Stimulated activated CD4-positive, alpha-beta T cell treated with anti-CD3 and anti-CD28 coated beads, Interleukin-4, amount 100 ng/mL, for 1 hour (primary cell): ENCODE measurements around the gene CHST9.
"Not testable (repeated sequence)": the region's sequence is repeated elsewhere in the genome, so short reads cannot be mapped to it uniquely, and the experiment has no call there.

Source experiments
- DNase-seq: peaks from one replicate; pipeline ENCODE4 v3.0.0-alpha.2; 2020

CHST9 gene

GRCh38 chr18:26993568-26993967 is 191.5 kb downstream of the CHST9 start:
- no peak for DNase-seq

DNA sequence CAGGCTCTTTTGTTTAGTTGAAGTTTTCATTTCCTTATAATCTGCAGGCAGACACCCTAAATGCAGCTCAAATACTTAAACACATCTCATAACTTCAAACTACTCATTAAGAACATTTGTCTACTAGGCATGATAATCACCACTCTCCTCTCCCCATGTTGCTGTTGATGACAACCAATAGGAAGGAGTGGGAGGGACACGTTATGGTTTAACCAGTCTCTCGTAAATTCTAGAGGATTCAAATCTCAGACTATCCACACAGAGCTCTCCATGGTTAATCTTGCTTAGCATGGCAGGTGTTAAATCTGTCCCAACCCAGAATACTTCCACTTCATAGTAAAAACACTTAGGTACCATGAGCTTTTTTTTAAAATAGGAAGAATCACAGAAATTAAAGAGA is 192.2 kb downstream of the CHST9 start:
- DNase-seq, result no peak

DNA sequence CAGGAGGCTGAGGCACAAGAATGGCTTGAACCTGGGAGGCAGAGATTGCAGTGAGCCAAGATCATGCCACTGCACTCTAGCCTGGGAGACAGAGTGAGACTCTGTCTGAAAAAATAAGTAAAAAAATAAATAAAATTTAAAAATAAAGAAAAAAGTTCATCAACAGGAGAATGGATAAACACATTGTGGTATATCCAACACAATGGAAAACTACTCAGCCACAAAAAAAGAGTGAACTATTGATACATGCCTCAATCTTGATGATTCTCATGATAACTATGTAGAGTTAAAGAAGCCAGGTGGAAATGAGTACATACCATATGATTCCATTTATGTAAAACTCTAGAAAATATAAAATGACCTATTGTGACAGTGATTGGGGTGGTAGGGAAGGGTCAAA is 195.3 kb downstream of the CHST9 start:
- no peak for DNase-seq

DNA sequence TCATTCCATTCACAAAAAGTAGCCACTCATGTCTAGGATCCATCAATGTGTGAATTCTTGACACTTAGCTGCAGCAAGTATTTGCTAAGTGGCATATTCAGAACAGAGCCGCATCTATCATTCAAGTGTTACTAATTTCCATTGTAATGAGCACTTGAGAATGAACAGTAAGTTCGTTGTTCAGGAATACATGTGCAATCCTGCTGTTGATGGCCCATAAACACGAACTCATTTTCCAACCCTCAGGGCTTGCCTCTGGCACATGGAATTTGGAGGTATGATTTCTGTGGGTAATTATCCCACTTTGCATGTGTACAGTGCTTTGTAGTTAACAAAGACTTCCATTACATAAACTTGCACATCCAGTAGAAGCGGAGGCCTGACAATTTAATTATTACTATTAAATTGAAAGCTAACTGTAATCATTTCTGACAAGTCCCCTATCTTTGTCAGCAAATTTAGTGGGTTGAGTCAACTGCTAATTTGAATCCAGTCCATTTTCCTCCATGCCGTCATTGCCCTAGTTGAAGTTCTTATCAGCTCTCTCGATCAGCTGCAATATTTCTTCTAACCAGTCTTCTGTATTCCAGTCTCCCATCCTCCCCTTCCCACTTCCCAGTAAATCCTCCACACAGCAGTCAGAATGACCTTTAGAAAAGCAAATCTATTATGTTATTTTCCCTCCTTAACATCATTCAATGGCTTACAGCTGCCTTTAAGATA is 203.6 kb downstream of the CHST9 start:
- DNase-seq, result no peak

DNA sequence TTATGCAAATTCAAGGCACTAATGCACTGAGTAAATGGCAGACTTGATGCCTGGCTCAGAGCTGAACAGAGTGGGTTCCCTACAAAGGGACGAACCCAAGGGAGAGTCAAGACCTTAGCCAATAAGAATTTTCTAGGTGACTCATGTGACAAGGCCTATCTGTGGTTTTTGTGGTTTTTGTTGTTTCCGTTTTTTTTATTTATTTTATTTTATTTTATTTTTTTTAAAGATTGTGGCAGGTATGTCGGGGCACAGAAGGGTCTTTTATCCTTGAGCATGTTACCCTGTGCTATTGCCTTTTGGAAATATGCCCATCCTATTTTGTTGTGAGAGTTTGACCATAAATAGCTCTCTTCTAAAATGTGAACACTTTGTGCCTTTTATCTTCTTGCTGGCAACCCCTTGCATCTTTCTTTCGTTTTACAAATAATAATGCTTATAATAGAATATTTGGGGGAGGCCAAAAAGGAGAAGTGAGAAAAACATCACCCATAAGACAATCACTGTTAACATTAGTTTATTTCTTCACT is 206.2 kb downstream of the CHST9 start:
- no peak for DNase-seq

DNA sequence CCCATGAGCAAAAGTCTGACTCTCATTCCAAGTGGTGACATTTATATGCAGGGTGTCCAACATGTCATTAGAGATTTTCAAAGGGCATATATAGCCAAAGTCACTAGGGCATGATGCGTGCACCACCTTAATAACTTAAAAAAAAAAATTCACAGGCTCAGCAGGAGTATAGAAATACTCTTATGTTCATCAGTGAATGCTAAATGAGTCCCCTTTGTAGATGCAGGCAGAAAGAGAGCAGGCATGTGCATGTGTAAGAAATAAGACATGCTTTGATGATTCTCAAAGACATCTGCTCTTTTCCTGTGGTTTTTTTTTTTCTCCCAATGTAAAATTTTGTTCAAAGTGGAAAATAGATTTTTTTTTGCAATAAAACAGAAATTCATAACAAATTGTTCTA is 207.3 kb downstream of the CHST9 start:
- no peak for DNase-seq

DNA sequence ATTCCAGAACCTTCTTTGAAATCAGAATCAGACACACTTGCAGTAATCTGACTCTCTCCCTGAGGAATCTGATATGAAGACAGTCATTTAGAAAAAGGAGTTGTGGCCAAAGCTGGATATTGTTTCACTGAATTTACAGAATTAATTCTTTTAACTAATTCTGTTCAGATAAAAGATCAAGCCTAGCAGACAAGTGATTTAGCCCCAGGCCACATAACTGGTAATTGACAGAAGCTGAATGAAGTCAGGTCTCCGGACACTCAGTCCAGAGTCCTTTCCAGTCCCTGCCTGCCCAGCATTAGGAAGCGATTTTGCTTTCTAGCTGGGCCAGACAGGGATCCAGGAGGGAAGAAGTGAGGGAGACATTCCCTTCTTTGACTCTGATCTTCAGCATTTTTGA is 208.9 kb downstream of the CHST9 start:
- DNase-seq, result no peak

- DNase-seq, result not testable (repeated sequence)
These were observed 212.6 kb downstream of the CHST9 start for GRCh38 chr18:26972549-26972948.

- no peak for DNase-seq
These were observed 213.7 kb downstream of the CHST9 start for GRCh38 chr18:26971409-26971808.

DNA sequence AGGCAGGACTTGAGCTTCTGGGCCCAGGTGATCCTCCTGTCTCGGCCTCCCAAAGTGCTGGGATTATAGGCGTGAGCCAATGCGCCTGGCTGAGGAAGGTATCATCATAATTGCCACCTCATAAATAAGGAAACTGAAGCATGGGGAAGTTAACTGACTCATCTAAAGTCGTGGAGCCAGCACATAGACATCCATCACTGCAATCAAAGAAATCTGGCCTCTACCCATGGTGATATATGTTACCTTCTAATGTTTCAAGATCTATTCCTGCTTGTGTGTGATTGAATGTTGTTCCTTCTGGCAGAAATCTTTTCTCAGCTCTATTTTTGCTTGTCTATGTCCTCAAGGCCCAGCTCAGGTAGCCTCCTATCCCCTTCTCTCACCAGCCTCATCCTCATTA is 214.5 kb downstream of the CHST9 start:
- no peak for DNase-seq

DNA sequence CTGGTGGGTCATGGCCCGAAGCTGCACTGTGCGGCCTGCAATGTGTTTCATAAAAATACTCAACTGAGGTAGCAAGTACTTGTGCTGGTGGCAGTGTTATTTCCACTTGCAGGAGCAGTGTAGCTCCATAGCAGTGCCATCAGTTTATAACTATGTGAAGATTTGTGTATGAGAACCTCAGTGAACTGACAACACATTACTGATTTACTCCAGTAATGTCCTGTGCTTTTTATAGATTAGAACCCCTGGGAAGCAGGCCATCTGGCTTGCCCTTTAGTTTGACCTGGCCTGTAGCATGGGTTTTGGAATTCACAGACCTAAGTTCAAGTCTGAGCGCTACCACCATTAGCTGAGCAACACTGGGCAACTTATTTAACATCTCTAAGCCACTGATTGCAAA is 219.9 kb downstream of the CHST9 start:
- DNase-seq, result no peak

DNA sequence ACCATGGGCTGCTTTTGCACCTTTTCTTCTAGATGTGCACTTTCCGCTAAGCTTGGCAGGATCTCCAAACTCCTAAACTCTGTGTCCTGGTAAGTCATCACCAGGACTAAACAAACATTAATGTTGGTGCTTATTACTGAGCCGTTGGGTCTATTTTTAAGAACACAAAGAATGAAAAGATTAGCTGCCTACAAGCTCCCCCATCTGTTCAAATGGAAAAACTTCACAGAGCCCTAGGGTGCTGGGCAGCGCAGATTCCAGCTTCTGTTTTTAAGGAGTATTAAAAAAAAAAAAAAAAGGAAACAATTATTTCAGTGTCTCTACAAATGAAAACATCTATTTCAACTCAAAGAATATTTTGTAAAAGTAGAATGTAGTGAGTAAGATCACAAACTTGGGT is 221.8 kb downstream of the CHST9 start:
- no peak for DNase-seq

DNA sequence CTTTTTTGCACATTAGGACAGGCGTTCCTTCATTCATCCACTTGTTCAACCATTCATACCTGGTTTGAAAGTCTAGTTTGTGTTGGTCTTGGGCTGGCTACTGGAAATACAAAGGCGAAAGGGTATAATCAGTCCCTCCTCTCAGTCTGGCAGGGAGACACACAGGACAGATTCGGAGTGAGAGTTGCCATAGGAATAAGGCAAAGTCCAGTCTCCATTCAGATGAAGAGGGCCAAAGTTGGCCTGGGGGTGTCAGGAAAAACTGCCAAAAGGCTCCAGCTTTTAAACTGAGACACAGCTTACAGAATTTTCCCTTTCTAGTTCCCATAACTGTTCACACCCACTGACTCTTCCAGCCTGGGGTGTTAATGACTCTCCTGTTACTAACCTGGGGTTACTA is 223.3 kb downstream of the CHST9 start:
- no peak for DNase-seq

DNA sequence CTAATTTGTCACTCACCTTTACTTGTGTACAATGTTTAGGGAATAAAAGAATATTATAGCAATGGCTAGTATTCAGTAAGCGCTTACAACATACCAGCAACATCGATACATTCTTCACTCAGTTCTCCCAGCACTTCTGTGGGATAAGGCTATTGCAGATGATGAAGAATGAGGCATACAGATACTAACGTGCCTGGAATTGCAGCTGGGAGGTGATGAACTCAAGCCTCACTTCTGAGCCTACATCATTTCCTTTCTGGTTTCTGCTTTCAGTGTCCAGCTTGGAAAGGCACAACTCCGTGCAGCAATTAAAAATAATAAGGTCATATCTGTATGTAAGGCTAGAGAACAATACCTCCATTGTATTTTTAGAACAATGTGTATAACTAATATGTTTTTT is 224.2 kb downstream of the CHST9 start:
- no peak for DNase-seq

GRCh38 chr18:26956863-26957262 is 228.2 kb downstream of the CHST9 start:
- DNase-seq, result no peak

DNA sequence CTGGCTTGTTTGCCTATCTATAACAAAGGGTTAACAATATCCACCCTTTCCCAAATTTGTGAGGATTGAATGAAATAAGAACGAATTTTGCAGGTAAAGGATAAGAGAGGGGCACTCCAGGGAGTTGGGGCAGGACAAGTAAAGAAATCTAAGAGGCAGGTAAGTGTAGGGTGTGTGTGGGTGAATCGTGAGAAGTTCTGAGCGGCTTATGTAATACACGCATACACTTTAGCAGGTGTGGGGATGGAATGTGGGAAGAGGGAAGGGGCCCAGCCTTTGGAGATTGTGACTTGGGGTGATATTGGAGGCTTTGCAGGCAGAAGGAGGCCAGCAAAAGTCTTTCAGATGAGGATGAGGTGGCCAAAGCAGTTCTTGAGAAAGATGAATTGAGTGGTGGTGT is 236.4 kb downstream of the CHST9 start:
- DNase-seq, result no peak

DNA sequence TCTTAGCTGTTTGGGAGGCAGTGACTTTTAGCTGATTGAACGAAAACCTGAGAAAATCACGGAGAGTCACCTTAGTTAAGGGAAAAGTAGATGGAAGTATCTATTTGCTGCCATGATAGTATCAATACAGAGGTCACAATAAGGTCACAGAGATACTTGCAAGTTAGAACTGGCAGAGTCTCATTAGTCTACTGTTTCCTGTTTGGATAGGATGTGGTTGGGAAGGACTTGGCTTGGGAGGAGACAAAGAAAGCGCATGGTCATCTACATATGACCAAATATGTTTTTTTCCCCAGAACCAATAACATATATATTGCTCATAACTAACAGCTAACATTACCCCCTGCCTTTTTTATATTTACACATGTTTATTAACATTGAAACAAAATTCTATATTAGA is 241.2 kb downstream of the CHST9 start:
- no peak for DNase-seq

DNA sequence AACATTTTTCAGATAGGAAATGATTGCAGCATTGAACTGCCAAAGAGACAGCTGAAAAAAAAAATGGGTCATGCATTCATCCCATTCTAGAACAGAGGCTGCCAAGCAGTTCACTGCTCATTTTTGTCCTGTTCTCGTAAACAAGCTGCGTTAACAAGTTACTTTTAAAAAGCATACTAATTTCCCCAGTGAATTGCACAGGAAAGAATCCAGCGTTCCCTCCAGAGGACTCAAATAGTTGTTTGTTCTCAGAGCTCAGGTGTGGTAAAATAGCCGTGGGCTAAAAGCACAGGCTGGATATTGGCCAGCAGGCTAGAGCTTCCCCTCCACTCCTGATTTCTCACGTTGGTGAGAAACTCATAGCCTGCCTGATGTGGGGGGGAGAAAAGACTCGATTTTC is 243.5 kb downstream of the CHST9 start:
- no peak for DNase-seq

DNA sequence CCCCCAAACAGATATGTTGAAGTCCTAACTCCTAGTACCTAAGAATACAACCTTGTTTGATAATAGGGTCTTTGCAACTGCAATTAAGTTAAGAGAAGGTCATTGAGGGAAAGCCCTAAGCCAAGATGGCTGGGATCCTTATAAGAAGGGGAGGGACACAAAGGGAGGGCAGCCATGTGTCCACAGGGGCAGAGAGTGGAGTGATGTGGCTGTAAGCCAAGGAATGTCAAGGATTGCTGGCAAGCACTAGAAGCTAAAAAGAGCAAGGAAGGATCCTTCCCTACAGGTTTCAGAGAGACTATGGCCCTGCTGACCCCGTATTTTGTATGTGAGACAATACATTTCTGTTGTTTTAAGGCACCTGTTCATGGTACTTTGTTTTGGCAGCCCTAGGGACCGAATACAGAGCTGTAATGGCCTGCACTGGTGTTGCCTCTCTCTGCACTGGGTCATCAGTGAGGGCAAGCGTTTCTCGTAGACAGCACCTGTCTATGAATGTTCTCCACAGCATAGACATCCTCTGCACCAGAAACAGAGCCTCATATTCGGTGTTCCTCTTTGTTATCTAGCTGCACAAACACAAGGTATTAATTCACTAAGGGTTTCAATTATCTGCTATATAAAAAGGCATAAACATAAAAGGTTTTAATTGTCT is 244.2 kb downstream of the CHST9 start:
- no peak for DNase-seq

DNA sequence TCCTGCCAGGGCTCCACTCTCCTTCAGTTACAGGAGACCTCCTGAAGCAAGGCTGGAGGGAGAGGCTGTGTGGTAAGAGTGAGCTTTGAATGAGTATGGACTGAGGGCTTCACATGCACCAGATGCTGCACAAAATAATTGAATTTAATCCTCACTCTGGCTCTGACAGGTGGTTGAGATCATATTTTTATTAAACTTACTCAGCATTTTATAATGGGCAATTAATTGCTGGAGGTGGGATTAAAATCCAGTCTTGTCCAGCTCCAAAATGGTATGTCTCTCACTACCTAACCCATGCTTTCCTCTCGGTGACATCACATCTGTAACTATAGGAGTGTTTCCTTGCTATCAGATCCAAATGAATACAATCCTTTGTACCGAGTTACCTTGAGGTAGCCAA is 253.4 kb downstream of the CHST9 start:
- DNase-seq, result no peak

DNA sequence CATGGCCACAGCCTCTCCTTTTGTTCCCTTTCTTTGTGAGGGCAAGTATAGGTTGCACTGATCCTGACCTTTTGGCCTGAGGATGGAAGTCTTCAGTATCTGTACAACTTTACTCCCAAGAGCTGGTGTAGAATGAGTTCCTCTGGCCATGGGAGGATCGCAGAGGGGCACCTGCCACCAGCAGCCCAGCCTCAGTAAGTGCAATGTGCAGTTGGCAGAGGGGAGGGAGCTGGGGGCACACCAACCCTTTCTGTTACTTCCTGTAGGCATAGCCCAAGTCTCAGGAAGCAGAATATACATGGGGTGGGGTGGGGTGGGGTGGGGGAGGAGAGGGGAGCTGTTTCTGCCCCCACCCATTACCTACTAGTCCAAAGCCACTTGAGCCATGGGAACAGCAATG is 254.5 kb downstream of the CHST9 start:
- no peak for DNase-seq

- DNase-seq, result no peak
These were observed 256.3 kb downstream of the CHST9 start for GRCh38 chr18:26928670-26929313.

DNA sequence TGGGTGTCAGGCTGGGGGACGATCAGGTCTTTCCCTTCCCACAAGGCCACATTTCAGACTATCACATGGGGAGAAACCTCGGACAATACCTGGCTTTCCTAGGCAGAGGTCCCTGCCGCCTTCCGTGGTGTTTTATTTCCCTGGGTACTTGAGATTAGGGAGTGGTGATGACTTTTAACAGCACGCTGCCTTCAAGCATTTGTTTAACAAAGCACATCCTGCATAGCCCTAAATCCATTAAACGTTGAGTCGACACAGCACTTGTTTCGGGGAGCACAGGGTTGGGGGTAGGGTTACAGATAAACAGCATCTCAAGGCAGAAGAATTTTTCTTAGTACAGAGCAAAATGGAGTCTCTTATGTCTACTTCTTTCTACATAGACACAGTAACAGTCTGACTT is 257.3 kb downstream of the CHST9 start:
- not testable (repeated sequence) for DNase-seq

DNA sequence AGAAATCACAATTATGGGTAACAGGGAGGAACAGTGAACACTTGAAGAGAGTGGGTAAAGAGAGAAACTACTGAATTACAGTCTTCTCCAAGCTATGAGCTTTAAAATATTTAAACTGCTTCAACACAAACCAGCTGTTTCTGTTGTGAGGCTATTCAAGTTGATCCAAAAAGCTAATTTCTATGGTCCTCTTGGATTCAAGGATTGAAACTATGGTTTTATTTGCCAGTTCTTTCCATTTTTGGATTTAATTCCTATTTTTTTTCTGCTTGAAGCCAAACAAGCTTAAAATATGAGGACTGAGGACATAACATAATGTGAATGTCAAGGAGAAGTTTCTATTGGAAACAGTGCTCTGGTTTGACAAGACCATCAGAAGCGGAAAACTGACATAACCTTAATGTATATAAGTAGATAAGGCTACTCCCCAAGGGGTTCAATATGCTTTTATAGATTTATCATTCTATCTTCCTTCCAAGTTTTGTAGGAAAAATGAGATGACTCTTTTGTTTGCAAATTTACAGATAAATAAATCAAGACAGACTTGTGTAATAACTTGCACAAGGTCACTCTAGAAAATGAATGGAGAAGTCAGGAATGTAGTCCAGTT is 258.9 kb downstream of the CHST9 start:
- no peak for DNase-seq
